ENCODE measurements around the gene YWHAE. TPM values are rescaled to one million over a fixed set of nuclear protein-coding genes. Genes with fewer than 3 reads are reported as not detected.

The YWHAE gene
- total RNA-seq, 4 donors from 2014 or later: 553 to 1,135 (median 724) TPM

DNA sequence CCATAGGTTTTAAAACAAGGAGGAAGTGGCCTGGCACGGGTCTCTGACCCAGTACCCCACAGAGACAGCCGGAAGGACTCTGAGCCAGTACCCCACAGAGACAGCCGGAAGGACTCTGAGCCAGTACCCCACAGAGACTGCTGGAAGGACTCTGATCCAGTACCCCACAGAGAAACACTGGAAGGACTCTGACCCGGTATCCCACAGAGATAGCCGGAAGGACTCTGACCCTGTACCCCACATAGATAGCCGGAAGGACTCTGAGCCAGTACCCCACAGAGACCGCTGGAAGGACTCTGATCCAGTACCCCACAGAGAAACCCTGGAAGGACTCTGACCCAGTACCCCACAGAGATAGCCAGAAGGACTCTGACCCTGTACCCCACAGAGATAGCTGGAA is 71.6 kb downstream of the YWHAE start:
- Histone ChIP-seq H3K27ac (no peak overlapping the region), H3K36me3 (no peaks in the 10 kb centered on the region), H3K9me3 (no peaks in the 10 kb centered on the region), H3K27me3 (no peaks in the 10 kb centered on the region), H3K4me1 (peaks cover 0 to 13% of the 10 kb centered on the region in 2 donors), H3K4me3 (replicated peaks in 1 of 3) (no peak overlapping the region)
- TF ChIP-seq POLR2A (IDR thresholded peaks at IDR 0.05): no peak
- TF ChIP-seq, protein P1, sequence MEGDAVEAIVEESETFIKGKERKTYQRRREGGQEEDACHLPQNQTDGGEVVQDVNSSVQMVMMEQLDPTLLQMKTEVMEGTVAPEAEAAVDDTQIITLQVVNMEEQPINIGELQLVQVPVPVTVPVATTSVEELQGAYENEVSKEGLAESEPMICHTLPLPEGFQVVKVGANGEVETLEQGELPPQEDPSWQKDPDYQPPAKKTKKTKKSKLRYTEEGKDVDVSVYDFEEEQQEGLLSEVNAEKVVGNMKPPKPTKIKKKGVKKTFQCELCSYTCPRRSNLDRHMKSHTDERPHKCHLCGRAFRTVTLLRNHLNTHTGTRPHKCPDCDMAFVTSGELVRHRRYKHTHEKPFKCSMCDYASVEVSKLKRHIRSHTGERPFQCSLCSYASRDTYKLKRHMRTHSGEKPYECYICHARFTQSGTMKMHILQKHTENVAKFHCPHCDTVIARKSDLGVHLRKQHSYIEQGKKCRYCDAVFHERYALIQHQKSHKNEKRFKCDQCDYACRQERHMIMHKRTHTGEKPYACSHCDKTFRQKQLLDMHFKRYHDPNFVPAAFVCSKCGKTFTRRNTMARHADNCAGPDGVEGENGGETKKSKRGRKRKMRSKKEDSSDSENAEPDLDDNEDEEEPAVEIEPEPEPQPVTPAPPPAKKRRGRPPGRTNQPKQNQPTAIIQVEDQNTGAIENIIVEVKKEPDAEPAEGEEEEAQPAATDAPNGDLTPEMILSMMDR (IDR thresholded peaks at IDR 0.05): no peak
- DNase-seq: no peak
- intact Hi-C loops (cut with DNase I): no loop called here
- 70 to 86% methylated on average over 7 of the region's 7 CpGs for WGBS, 2 donors

DNA sequence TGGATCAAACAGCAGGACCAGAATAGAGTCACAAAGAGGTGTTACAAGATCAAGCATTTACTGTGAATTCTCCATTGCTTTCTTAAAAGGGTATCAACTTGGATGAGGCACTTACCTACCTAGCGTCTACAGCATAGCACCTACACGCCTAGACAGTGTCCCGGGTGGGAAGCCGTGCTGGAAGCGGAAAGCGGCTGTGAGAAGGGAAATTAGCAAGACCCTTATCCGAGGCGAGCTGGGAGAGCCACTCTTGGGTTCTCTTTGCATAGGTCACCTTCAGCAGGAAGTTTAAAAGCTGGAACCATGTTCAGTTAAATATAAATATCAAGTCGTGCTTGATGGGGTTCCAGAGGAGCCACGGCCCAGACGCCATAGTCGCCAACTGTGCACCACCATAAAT is 74.3 kb downstream of the YWHAE start:
- intact Hi-C loops (cut with DNase I): no loop called here
- H3K36me3 ChIP-seq: no peaks in the 10 kb centered on the region
- 40 to 45% methylated on average over 11 to 12 of the region's 12 CpGs for WGBS, 2 donors
- no peak overlapping the region for H3K27ac ChIP-seq
- TF ChIP-seq, protein P1 (IDR thresholded peaks at IDR 0.05): no peak
- no peak for TF ChIP-seq POLR2A (IDR thresholded peaks at IDR 0.05)
- DNase-seq: no peak
- H3K9me3 ChIP-seq: no peaks in the 10 kb centered on the region
- no peak overlapping the region for H3K4me3 ChIP-seq (replicated peaks in 1 of 3)
- no peaks in the 10 kb centered on the region for H3K27me3 ChIP-seq
- no peaks in the 10 kb centered on the region for H3K4me1 ChIP-seq

DNA sequence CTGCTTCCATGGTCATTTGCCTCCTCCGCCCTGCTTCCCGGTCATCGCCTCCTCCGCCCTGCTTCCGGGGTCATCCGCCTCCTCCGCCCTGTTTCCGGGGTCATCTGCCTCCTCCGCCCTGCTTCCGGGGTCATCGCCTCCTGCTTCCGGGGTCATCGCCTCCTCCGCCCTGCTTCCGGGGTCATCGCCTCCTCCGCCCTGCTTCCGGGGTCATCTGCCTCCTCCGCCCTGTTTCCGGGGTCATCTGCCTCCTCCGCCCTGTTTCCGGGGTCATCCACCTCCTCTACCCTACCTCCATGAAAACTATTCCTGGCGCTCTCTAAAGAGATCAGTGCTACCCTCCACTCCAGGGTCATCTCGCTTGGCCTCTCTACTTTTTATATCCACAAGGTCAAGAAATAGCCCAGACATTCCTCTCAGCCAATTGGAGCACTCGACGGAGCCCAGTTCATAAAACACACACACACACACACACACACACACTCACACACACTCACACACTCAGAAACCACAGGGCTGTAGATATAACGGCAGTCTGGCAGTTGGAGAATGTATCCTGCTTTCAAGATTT is 75.7 kb downstream of the YWHAE start:
- H3K36me3 ChIP-seq: no peaks in the 10 kb centered on the region
- intact Hi-C loops (cut with DNase I): no loop called here
- no peaks in the 10 kb centered on the region for H3K27me3 ChIP-seq
- peak; percentile 27 to 33 for DNase-seq
- no peak overlapping the region for H3K4me3 ChIP-seq (replicated peaks in 1 of 3)
- H3K27ac ChIP-seq: no peak overlapping the region
- no peaks in the 10 kb centered on the region for H3K9me3 ChIP-seq
- 79 to 81% methylated on average over 27 of the region's 27 CpGs for WGBS, 2 donors
- TF ChIP-seq, protein P1 (IDR thresholded peaks at IDR 0.05): no peak
- no peak for TF ChIP-seq POLR2A (IDR thresholded peaks at IDR 0.05)
- no peaks in the 10 kb centered on the region for H3K4me1 ChIP-seq

DNA sequence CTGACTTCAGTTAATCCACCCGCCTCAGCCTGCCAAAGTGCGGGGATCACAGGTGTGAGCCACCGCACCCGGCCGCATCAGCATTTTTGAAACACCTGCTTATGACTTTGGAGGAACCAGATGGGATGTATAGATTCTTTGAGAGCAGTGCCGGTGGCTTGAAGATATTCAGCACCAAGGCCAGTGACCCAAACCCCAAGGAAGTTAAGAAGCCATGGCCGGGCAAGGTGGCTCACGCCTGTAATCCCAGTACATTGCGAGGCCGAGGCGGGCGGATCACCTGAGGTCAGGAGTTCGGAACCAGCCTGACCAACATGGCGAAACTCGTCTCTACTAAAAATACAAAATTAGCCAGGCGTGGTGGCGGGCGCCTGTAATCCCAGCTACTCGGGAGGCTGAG is 76.7 kb downstream of the YWHAE start:
- intact Hi-C loops (cut with DNase I): no loop called here
- TF ChIP-seq, protein P1 (IDR thresholded peaks at IDR 0.05): no peak
- TF ChIP-seq POLR2A (IDR thresholded peaks at IDR 0.05): no peak
- no peaks in the 10 kb centered on the region for H3K36me3 ChIP-seq
- no peak for DNase-seq
- H3K9me3 ChIP-seq: no peaks in the 10 kb centered on the region
- 78 to 79% methylated on average over 16 to 19 of the region's 19 CpGs for WGBS, 2 donors
- H3K27ac ChIP-seq: no peak overlapping the region
- H3K4me3 ChIP-seq (replicated peaks in 1 of 3): no peak overlapping the region
- H3K4me1 ChIP-seq: no peaks in the 10 kb centered on the region
- no peaks in the 10 kb centered on the region for H3K27me3 ChIP-seq

DNA sequence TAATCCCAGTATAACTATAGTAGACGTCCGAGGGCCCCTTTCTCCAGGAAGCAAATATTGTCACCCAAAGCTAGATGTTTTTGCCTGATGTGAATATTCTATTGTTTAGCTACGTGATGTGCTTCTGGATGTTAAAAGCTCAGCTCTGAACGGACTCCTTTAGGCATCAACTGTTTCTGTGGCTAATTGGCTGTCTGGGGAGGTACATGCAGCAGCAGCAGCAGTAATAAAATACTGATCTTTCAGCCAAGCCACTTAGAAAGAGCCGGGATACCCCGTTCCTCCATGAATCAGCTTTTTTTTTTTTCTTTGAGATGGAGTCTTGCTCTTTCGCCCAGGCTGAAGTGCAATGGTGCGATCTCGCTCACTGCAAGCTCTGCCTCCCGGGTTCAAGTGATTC is 77.5 kb downstream of the YWHAE start:
- no peak overlapping the region for H3K4me3 ChIP-seq (replicated peaks in 1 of 3)
- H3K4me1 ChIP-seq: no peaks in the 10 kb centered on the region
- H3K27me3 ChIP-seq: no peaks in the 10 kb centered on the region
- H3K9me3 ChIP-seq: no peaks in the 10 kb centered on the region
- WGBS, 2 donors: 76 to 82% methylated on average over 10 of the region's 10 CpGs
- DNase-seq: no peak
- no peak overlapping the region for H3K27ac ChIP-seq
- TF ChIP-seq, protein P1 (IDR thresholded peaks at IDR 0.05): no peak
- no peak for TF ChIP-seq POLR2A (IDR thresholded peaks at IDR 0.05)
- intact Hi-C loops (cut with DNase I): no loop called here
- H3K36me3 ChIP-seq: no peaks in the 10 kb centered on the region
